Fibroblast of villous mesenchyme (primary cell): ENCODE measurements around the gene ATAD3C. TPM values are rescaled to one million over a fixed set of nuclear protein-coding genes. Genes with fewer than 3 reads are reported as not detected.
"Not testable (repeated sequence)": the region's sequence is repeated elsewhere in the genome, so short reads cannot be mapped to it uniquely, and the experiment has no call there.

ENCODE experiments used
- DNase-seq: peaks from one replicate; pipeline ENCODE4 v3.0.0-alpha.2; 2010; ENCODE audit warnings: low read depth
- H3K4me3 ChIP-seq: 2 replicates; pipeline ENCODE4 v1.5.1; 2011; ENCODE audit warnings: low read depth, mild to moderate bottlenecking, low read length
- total RNA-seq: library from RNA; depleted of rRNA; stranded (reverse); fragments of >200 nt; gene quantifications from 2 replicates; pipeline ENCODE4 v1.2.3, GENCODE V29; 2012
- TF ChIP-seq, protein P1 (sequence below): IDR thresholded peaks from 2 replicates; pipeline ENCODE4 v1.5.1; 2012; ENCODE audit warnings: low read depth, mild to moderate bottlenecking, low read length; ENCODE audit not compliant: insufficient read depth

Gene ATAD3C
- total RNA-seq, 1 donor: under 0.01 TPM

DNA sequence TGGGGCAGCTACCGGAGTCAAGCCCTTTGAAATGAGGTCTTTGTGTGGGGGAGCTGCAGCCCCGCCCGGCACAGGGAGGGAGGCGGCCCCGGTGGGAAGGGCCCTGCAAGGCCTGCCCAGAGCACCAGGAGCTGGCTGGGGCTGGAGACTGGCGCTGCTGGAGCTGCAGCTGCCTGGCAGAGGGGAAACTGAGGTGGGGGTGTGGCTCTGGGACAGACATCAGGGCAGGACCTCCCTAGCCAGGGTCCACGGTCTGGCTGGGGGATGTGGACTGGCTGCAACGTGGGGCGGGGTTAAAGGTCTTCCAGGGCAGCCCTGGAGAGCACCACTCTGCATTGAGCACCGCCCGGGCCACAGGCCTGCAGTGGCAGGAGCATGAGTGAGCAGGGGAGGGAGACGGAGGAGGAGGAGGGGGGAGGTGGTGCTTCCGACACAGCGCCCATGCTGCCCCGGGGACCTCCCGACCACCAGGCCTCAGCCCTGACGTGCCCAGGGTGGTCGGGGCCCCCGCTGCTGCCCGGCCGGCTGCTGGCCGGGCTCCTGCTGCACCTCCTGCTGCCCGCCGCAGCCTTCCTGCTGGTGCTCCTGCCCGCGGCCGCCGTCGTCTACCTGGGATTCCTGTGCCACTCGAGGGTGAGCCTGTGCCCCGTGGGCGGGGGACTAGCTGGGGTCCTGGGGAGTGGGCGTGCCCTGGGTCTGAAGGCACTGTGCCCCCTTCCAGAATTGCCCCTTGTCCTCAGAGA lies 23.6 kb upstream of the ATAD3C start:
- DNase-seq: no peak
- TF ChIP-seq, protein P1, sequence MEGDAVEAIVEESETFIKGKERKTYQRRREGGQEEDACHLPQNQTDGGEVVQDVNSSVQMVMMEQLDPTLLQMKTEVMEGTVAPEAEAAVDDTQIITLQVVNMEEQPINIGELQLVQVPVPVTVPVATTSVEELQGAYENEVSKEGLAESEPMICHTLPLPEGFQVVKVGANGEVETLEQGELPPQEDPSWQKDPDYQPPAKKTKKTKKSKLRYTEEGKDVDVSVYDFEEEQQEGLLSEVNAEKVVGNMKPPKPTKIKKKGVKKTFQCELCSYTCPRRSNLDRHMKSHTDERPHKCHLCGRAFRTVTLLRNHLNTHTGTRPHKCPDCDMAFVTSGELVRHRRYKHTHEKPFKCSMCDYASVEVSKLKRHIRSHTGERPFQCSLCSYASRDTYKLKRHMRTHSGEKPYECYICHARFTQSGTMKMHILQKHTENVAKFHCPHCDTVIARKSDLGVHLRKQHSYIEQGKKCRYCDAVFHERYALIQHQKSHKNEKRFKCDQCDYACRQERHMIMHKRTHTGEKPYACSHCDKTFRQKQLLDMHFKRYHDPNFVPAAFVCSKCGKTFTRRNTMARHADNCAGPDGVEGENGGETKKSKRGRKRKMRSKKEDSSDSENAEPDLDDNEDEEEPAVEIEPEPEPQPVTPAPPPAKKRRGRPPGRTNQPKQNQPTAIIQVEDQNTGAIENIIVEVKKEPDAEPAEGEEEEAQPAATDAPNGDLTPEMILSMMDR: no peak

GRCh38 chr1:1426496-1427105 lies 22.9 kb upstream of the ATAD3C start:
- no peak for DNase-seq
- TF ChIP-seq, protein P1: no peak

More for the DNA sequence above, 23.6 kb upstream of the ATAD3C start:
- no peak overlapping the region for H3K4me3 ChIP-seq

GRCh38 chr1:1427106-1427819 lies 22.2 kb upstream of the ATAD3C start:
- peak overlapping the region; percentile 48 for H3K4me3 ChIP-seq
- DNase-seq: no peak

More at GRCh38 chr1:1426496-1427105, 22.9 kb upstream of the ATAD3C start:
- H3K4me3 ChIP-seq: no peak overlapping the region

GRCh38 chr1:1427820-1428148 lies 21.7 kb upstream of the ATAD3C start:
- H3K4me3 ChIP-seq: peak overlapping the region; percentile 48
- TF ChIP-seq, protein P1: no peak
- DNase-seq: no peak

More at GRCh38 chr1:1427106-1427819, 22.2 kb upstream of the ATAD3C start:
- TF ChIP-seq, protein P1: no peak

GRCh38 chr1:1428174-1428573 lies 21.3 kb upstream of the ATAD3C start:
- TF ChIP-seq, protein P1: no peak
- no peak for DNase-seq
- H3K4me3 ChIP-seq: no peak overlapping the region

DNA sequence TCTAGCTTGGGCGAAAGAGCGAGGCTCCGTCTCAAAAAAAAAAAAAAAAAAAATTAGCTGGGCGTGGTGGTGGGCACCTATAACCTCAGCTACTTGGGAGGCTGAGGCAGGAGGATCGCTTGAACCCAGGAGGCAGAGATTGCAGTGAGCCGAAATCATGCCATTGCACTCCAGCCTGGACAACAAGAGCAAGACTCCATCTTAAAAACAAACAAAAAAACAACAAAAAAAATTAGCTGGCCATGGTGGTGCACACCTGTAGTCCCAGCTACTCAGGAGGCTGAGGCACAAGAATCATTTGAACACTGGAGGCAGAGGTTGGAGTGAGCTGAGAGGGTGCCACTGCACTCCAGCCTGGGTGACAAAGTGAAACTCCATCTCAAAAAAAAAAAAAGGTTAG lies 20.5 kb upstream of the ATAD3C start:
- not testable (repeated sequence) for DNase-seq, H3K4me3 ChIP-seq

- peak; percentile 61 for DNase-seq
- TF ChIP-seq, protein P1: no peak
- H3K4me3 ChIP-seq: no peak overlapping the region
These were observed 19.8 kb upstream of the ATAD3C start for GRCh38 chr1:1429671-1430073.
